Measurements from ENCODE around the gene PCED1B. TPM values are rescaled to one million over a fixed set of nuclear protein-coding genes. Genes with fewer than 3 reads are reported as not detected.
A peak's percentile ranks its signal among the peaks of the same experiment; 100 is the strongest.

Gene PCED1B
- total and polyA plus RNA-seq, 4 donors = 2.2 to 8.2 (median 3.8) TPM

GRCh38 chr12:47269916-47270315, 190.5 kb downstream of the PCED1B start:
- ATAC-seq (ENCODE audit: insufficient read depth, low FRiP score) (no peak), DNase-seq (no peak)
- H3K27me3 ChIP-seq (ENCODE audit: control insufficient read depth in 3 of 3, insufficient read depth in 3 of 3, low read length in 2 of 3) = peaks cover 0 to 7% (median 0%) of the 10 kb centered on the region in 3 donors
- WGBS, 2 donors = 79 to 97% methylated on average over 1 of the region's 1 CpG
- H3K9ac ChIP-seq (ENCODE audit: insufficient read depth in 1 of 2, low read length in 2 of 2) = no peak overlapping the region
- H3K27ac ChIP-seq (ENCODE audit: low read depth in 1 of 2, low read length in 1 of 2) = no peak overlapping the region
- no peaks in the 10 kb centered on the region for H3K36me3 ChIP-seq (ENCODE audit: control insufficient read depth in 4 of 4, insufficient read depth in 4 of 4, low read length in 4 of 4)
- H3K4me1 ChIP-seq (ENCODE audit: control insufficient read depth in 5 of 5, insufficient read depth in 5 of 5, low read length in 5 of 5) = peaks cover 0 to 25% (median 0%) of the 10 kb centered on the region in 5 donors
- H3K4me3 ChIP-seq = no peak overlapping the region
- peaks cover 0 to 2% (median 0%) of the 10 kb centered on the region in 4 donors for H3K9me3 ChIP-seq (ENCODE audit: control insufficient read depth in 4 of 4, insufficient read depth in 3 of 4, low read length in 3 of 4)
- no peak for TF ChIP-seq CTCF (IDR thresholded peaks at IDR 0.05; ENCODE audit: control extremely low read depth, extremely low read depth)

GRCh38 chr12:47270782-47271664, 191.6 kb downstream of the PCED1B start:
- H3K36me3 ChIP-seq (ENCODE audit: control insufficient read depth in 4 of 4, insufficient read depth in 4 of 4, low read length in 4 of 4) = no peaks in the 10 kb centered on the region
- peaks cover 0 to 2% (median 0%) of the 10 kb centered on the region in 4 donors for H3K9me3 ChIP-seq (ENCODE audit: control insufficient read depth in 4 of 4, insufficient read depth in 3 of 4, low read length in 3 of 4)
- H3K27ac ChIP-seq (ENCODE audit: low read depth in 1 of 2, low read length in 1 of 2) = no peak overlapping the region
- H3K27me3 ChIP-seq (ENCODE audit: control insufficient read depth in 3 of 3, insufficient read depth in 3 of 3, low read length in 2 of 3) = peaks cover 0 to 7% (median 0%) of the 10 kb centered on the region in 3 donors
- peaks cover 0 to 25% (median 0%) of the 10 kb centered on the region in 5 donors for H3K4me1 ChIP-seq (ENCODE audit: control insufficient read depth in 5 of 5, insufficient read depth in 5 of 5, low read length in 5 of 5)
- ATAC-seq (ENCODE audit: insufficient read depth, low FRiP score) (no peak), DNase-seq (no peak)
- no peak overlapping the region for H3K9ac ChIP-seq (ENCODE audit: insufficient read depth in 1 of 2, low read length in 2 of 2)
- no peak for TF ChIP-seq CTCF (IDR thresholded peaks at IDR 0.05; ENCODE audit: control extremely low read depth, extremely low read depth)
- no peak overlapping the region for H3K4me3 ChIP-seq
- WGBS, 2 donors = 61 to 64% methylated on average over 4 of the region's 4 CpGs

GRCh38 chr12:47271800-47272239, 192.4 kb downstream of the PCED1B start:
- ATAC-seq (ENCODE audit: insufficient read depth, low FRiP score) (no peak), DNase-seq (peak in 1 of 3 donors; percentile 28)
- peaks cover 0 to 2% (median 0%) of the 10 kb centered on the region in 4 donors for H3K9me3 ChIP-seq (ENCODE audit: control insufficient read depth in 4 of 4, insufficient read depth in 3 of 4, low read length in 3 of 4)
- no peak overlapping the region for H3K27ac ChIP-seq (ENCODE audit: low read depth in 1 of 2, low read length in 1 of 2)
- peaks cover 0 to 32% (median 6%) of the 10 kb centered on the region in 5 donors for H3K4me1 ChIP-seq (ENCODE audit: control insufficient read depth in 5 of 5, insufficient read depth in 5 of 5, low read length in 5 of 5)
- H3K4me3 ChIP-seq = no peak overlapping the region
- peaks cover 0 to 7% (median 0%) of the 10 kb centered on the region in 3 donors for H3K27me3 ChIP-seq (ENCODE audit: control insufficient read depth in 3 of 3, insufficient read depth in 3 of 3, low read length in 2 of 3)
- no peaks in the 10 kb centered on the region for H3K36me3 ChIP-seq (ENCODE audit: control insufficient read depth in 4 of 4, insufficient read depth in 4 of 4, low read length in 4 of 4)
- H3K9ac ChIP-seq (ENCODE audit: insufficient read depth in 1 of 2, low read length in 2 of 2) = no peak overlapping the region
- TF ChIP-seq CTCF (IDR thresholded peaks at IDR 0.05; ENCODE audit: control extremely low read depth, extremely low read depth) = no peak
- WGBS, 2 donors = 44 to 63% methylated on average over 2 of the region's 2 CpGs

Data from lung (tissue), 12 donors.